ENCODE data around the gene CPA2. TPM values are rescaled to one million over a fixed set of nuclear protein-coding genes. Genes with fewer than 3 reads are reported as not detected.

The CPA2 gene
- total RNA-seq, 1 experiment from 2014 or later, result 0.90 TPM

GRCh38 chr7:130296221-130296951 is 29.7 kb downstream of the CPA2 start (continued):
- no peak for TF ChIP-seq OVOL2 (CRISPR knock-in tag; IDR thresholded peaks at IDR 0.05; ENCODE audit: borderline replicate concordance)
- no peak for TF ChIP-seq NFATC4 (CRISPR knock-in tag; IDR thresholded peaks at IDR 0.05)
- no peak for TF ChIP-seq RELA (CRISPR knock-in tag; IDR thresholded peaks at IDR 0.05; ENCODE audit: borderline replicate concordance)
- no peak for TF ChIP-seq IRF1 (CRISPR knock-in tag; IDR thresholded peaks at IDR 0.05)
- no peak for TF ChIP-seq CBFB (CRISPR knock-in tag; IDR thresholded peaks at IDR 0.05; ENCODE audit: low read depth)

GRCh38 chr7:130297628-130298543 is 31.2 kb downstream of the CPA2 start:
- ATAC-seq (no peak), DNase-seq (ENCODE audit: low spot score) (no peak)
- H3K36me3 Mint-ChIP-seq, result no peaks in the 10 kb centered on the region
- POLR2A ChIA-PET, result interaction anchor here (0.6 kb wide), 1 partner anchor 25 kb away, joined by 3 read pairs; no protein-coding TSS in a partner anchor
- H3K4me1 Mint-ChIP-seq, result no peaks in the 10 kb centered on the region
- TF ChIP-seq E2F5 (CRISPR knock-in tag; IDR thresholded peaks at IDR 0.05), result no peak
- no peak for TF ChIP-seq ZNF423 (CRISPR knock-in tag; IDR thresholded peaks at IDR 0.05)
- no peak for TF ChIP-seq NFE2L1 (CRISPR knock-in tag; IDR thresholded peaks at IDR 0.05)
- no peak for TF ChIP-seq ZBTB43 (CRISPR knock-in tag; IDR thresholded peaks at IDR 0.05)
- TF ChIP-seq NFYB (CRISPR knock-in tag; conservative IDR thresholded peaks at IDR 0.05; ENCODE audit: low read depth), result no peak
- TF ChIP-seq ZNF121 (CRISPR knock-in tag; IDR thresholded peaks at IDR 0.05), result no peak
- no peak for TF ChIP-seq PRRX2 (CRISPR knock-in tag; IDR thresholded peaks at IDR 0.05)
- TF ChIP-seq NR3C1 (CRISPR knock-in tag; conservative IDR thresholded peaks at IDR 0.05; ENCODE audit: low read depth), result no peak
- no peak for TF ChIP-seq SOX15 (CRISPR knock-in tag; IDR thresholded peaks at IDR 0.05)
- no peak for TF ChIP-seq ELF4 (CRISPR knock-in tag; IDR thresholded peaks at IDR 0.05; ENCODE audit: low read depth)
- no peak for TF ChIP-seq JAZF1 (CRISPR knock-in tag; IDR thresholded peaks at IDR 0.05)
- no peak for TF ChIP-seq ZNF281 (CRISPR knock-in tag; IDR thresholded peaks at IDR 0.05)
- TF ChIP-seq JUN (CRISPR knock-in tag; IDR thresholded peaks at IDR 0.05), result no peak
- no peaks in the 10 kb centered on the region; the same call in 1 of the 2 replicates for H3K27me3 Mint-ChIP-seq (ENCODE audit: low read depth)
- no peak overlapping the region for H3K27ac Mint-ChIP-seq
- no peak overlapping the region for H3K4me3 Mint-ChIP-seq
- H3K9me3 Mint-ChIP-seq, result peaks cover 10% of the 10 kb centered on the region
- CTCF ChIA-PET, result no interaction called here
